Measurements from ENCODE around the gene ELOVL4.

DNA sequence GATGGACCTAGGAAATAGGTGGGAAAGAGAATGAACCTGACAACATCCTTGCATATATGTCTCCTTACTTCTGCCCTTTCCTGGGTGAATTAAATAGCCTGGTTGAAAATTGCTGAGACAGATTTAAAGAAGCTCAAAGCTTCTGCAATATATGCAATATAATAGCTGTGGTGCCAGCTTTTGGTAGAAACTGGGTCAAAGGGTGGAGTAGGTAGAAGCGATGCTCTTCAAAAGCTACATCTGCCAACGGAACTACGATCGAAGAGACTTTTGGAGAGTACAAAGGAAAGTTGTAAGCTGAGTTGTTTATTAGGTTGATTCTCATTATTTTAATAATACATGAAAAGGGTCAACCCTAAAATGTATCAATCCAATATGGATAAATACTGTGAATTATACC, 34.3 kb upstream of the ELOVL4 start:
- TF ChIP-seq EZH2 (IDR thresholded peaks at IDR 0.05) (no peak), POLR2AphosphoS5 (IDR thresholded peaks at IDR 0.05; ENCODE audit: borderline replicate concordance, low read depth, low read length) (no peak), FOXP2 (optimal IDR thresholded peaks at IDR 0.05; ENCODE audit: control extremely low read depth, extremely low read length, insufficient read depth) (no peak)
